IPS-20b (cell line): ENCODE data around the gene MAPKAPK3.
A peak's percentile ranks its signal among the peaks of the same experiment; 100 is the strongest.
"Not testable (repeated sequence)": the region's sequence is repeated elsewhere in the genome, so short reads cannot be mapped to it uniquely, and the experiment has no call there.

Experiments used
- H3K27ac ChIP-seq: one replicate; pipeline ENCODE4 v1.5.1; 2013; ENCODE audit warnings: low read length
- H3K27me3 ChIP-seq: 2 replicates; pipeline ENCODE4 v1.6.1; 2013; ENCODE audit warnings: mild to moderate bottlenecking, low read length, inconsistent platforms; ENCODE audit not compliant: insufficient read depth
- H3K36me3 ChIP-seq: 2 replicates; pipeline ENCODE4 v1.6.1; 2013; ENCODE audit warnings: low read depth, mild to moderate bottlenecking, inconsistent platforms, low read length, moderate library complexity; ENCODE audit not compliant: insufficient read depth
- H3K4me1 ChIP-seq: 2 replicates; pipeline ENCODE4 v1.6.1; 2013; ENCODE audit warnings: mild to moderate bottlenecking, control low read depth, inconsistent platforms, low read length, moderate library complexity; ENCODE audit not compliant: insufficient read depth
- H3K4me3 ChIP-seq: 2 replicates; pipeline ENCODE4 v1.5.1; 2013; ENCODE audit warnings: mild to moderate bottlenecking, low read length, inconsistent platforms
- H3K9ac ChIP-seq: 2 replicates; pipeline ENCODE4 v1.6.1; 2013; ENCODE audit warnings: low read depth, mild to moderate bottlenecking, inconsistent platforms, low read length, moderate library complexity
- H3K9me3 ChIP-seq: 2 replicates; pipeline ENCODE4 v1.6.1; 2013; ENCODE audit warnings: mild to moderate bottlenecking, low read depth, low read length, inconsistent platforms; ENCODE audit not compliant: insufficient read depth

The MAPKAPK3 gene

DNA sequence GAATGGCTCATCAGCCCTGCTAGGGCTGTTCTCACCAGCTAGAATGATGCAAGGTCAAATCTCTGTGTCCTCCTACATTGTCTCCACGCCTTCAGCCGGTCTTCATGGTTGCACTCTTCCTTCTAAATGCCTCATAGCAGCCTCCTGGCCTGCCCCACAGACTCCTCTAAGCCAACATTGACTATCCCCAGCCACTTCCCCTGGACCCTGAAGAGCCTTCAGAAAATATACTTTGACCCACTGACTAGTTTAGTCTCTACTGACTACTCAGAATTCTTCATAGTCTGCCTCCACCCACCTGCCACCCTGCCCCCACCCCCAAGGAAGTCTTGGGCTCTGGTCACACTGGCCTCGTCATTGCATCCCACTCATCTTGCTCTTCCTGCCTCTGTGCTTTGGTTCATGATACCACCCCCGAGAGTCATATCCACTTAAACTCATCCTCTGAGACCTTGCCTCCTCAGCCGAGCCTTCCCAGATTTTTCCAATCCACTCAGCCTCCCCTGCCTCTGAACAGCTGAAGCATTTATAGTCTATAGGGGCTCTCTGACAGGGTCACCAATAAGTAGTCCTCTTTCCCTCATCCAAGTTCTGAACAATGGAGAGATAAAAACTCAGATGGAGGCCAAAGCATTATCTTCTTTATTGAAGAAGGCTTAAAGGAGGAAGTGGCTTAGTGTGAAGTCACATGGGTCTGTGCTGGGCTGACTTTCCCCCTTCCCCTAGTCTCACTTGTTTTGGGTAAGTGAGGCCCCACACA lies 48.3 kb downstream of the MAPKAPK3 start:
- Histone ChIP-seq H3K4me3 (no peak overlapping the region), H3K4me1 (no peaks in the 10 kb centered on the region; the same call in 1 of the 2 replicates), H3K9me3 (no peaks in the 10 kb centered on the region), H3K27me3 (0 out of 2 replicates have a peak, but pooled peaks cover 3% of the 10 kb centered on the region), H3K27ac (no peak overlapping the region), H3K9ac (no peak overlapping the region), H3K36me3 (no peaks in the 10 kb centered on the region)

DNA sequence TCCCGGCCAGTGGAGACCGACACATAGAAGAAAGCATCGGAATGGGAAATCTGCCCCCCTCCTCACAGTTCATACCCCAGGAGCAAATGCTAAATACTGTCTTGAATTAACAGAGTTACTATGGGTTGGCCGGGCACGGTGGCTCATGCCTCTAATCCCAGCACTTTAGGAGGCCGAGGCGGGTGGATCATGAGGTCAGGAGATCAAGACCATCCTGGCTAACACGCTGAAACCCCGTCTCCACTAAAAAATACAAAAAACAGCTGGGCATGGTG lies 48.8 kb downstream of the MAPKAPK3 start:
- H3K27me3 ChIP-seq, H3K9me3 ChIP-seq, H3K9ac ChIP-seq, H3K27ac ChIP-seq, H3K4me3 ChIP-seq, H3K36me3 ChIP-seq, H3K4me1 ChIP-seq: not testable (repeated sequence)

DNA sequence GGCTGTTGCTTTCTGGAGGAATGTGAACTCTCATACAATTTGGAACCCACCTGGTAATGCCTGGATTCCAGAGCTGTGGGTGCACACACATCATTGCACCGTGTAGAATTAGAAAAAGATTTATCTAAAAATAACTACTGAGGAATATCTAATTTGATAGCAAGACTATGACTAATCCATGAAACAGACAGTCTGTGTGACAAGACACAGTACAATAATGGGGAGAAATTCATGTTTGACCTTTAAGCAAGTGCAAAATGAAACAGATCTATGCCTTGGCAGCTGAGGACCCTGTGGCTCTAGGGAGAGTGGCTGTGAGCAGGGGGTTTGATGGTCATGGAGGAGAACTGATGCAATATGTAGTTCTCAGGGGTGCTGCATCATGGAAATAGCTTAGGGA lies 49.9 kb downstream of the MAPKAPK3 start:
- Histone ChIP-seq H3K4me1 (no peaks in the 10 kb centered on the region; the same call in none of the 2 replicates), H3K9ac (no peak overlapping the region), H3K27me3 (peaks cover 11% of the 10 kb centered on the region; the same call in 1 of the 2 replicates), H3K4me3 (no peak overlapping the region), H3K36me3 (no peaks in the 10 kb centered on the region), H3K27ac (no peak overlapping the region), H3K9me3 (no peaks in the 10 kb centered on the region)

DNA sequence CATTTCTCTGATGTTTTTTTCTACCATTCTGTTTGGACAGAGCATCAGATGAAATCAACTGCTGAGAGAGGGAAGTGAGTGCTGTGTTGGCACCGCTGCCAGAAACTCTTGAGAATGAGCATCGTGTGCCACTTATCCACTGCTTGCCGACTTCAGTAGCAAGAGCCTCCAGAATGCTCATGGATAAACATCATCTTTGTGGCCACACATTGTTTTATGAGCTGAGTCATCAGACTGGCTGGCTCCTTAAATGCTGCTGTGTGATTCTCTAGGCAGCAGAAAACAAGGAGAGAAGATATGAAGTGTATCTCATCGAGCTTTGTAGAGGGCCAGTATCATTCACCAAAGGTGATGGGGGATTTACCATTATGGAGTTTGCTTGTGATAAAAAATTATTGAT lies 54.4 kb downstream of the MAPKAPK3 start:
- Histone ChIP-seq H3K4me3 (no peak overlapping the region), H3K27ac (no peak overlapping the region), H3K9me3 (no peaks in the 10 kb centered on the region), H3K4me1 (peaks cover 7% of the 10 kb centered on the region), H3K36me3 (no peaks in the 10 kb centered on the region), H3K9ac (no peak overlapping the region), H3K27me3 (peaks cover 46% of the 10 kb centered on the region)

DNA sequence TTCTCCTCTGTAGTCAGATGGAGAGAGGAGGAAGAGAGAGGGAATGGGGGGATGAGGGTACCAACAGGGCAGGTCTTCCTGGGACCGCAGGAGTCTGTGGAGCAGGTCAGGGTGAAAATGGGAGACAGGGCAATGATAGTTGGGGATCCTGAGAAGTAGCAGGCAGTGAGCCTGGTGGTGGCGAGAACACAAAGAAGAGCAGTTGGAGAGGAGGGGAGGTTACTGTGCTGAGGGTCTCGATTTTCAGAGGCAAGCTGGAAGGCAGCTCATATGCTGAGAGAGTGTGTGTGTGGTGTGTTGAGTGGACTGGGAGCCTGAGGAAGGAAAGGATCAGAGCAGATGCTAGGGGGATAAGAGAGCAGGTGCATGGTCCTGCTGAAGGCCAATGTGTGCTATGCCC lies 55.7 kb downstream of the MAPKAPK3 start:
- Histone ChIP-seq H3K9ac (no peak overlapping the region), H3K27ac (no peak overlapping the region), H3K4me3 (no peak overlapping the region), H3K36me3 (no peaks in the 10 kb centered on the region), H3K9me3 (no peaks in the 10 kb centered on the region), H3K4me1 (peaks cover 7% of the 10 kb centered on the region), H3K27me3 (peaks cover 46% of the 10 kb centered on the region)

DNA sequence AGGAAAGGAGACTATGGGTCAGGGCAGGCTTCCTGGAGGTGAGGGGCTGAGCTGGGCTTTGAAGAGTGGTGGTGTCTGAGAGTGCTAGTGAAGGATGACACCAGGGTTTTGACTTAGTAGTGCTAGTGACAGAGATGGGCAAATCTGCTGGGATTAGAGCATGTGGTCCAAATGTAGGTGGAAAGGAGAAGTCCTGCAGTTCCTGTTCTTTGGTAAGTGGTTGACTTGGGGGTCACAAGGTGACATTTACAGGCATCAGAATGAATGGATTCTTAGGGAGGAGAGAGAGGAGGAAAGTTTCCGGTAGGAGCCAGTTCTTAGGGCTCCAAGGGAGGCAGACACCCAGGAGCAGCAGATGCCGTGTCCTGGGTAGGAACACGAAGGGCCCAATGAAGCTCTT lies 57.0 kb downstream of the MAPKAPK3 start:
- Histone ChIP-seq H3K27ac (no peak overlapping the region), H3K36me3 (no peaks in the 10 kb centered on the region), H3K4me1 (peaks cover 7% of the 10 kb centered on the region), H3K9me3 (no peaks in the 10 kb centered on the region), H3K27me3 (peaks cover 43% of the 10 kb centered on the region), H3K9ac (peak overlapping the region; percentile 75; the same call in 1 of the 2 replicates), H3K4me3 (peak overlapping the region; percentile 78)

DNA sequence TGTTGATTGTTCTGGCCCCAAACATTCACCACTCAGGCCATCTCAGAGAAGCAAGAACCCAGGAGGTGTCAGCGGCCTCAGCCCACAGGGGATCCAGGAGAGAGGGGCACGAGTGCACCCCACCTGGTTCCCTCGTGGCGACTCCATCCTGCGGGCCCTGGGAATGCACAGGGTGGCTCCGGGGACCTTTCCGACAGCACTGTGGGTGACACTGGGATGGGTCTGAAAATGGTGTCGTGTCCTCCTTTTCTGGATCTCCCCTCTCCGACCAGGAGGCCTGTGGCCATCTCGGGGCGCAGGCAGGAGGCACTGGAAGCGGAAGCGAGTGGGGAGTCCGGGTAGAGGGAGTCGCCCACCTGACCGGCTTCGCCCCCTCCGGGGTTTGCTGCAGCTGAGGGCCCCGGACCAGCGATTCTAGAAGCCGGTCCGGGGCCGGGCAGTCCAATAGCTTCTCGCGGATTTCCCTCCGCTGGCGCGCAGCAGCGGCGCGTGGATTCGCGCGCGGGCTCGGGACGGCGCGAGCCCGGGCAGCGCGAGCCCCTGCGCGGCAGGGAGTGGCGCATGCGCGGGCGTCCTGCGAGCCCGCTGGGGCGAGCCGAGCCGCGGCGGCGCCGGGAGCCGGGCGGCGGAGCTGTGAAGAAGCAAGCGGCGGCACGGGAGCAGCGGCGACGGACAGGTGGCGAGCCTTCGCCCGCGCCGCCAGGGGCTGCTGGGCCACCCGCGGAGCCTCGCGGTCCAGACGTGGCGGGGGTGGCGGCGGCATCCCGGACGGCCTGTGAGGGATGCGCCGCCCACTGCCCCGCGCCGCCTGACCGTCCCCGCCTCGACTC lies 57.6 kb downstream of the MAPKAPK3 start, which contains the start of gene DOCK3:
DOCK3 (plus strand) TSS at position 579 of the 830 bp plus-strand sequence. CDS start 337 bp downstream, outside the sequence.
- peaks cover 10% of the 10 kb centered on the region for H3K4me1 ChIP-seq
- peaks cover 43% of the 10 kb centered on the region for H3K27me3 ChIP-seq
- peak within 1 kb of the TSS; percentile 75; the same call in 1 of the 2 replicates for H3K9ac ChIP-seq
- H3K27ac ChIP-seq: no peak within 1 kb of the TSS
- no peaks in the 10 kb centered on the region for H3K36me3 ChIP-seq
- peak within 1 kb of the TSS; percentile 78 for H3K4me3 ChIP-seq
- H3K9me3 ChIP-seq: no peaks in the 10 kb centered on the region

DNA sequence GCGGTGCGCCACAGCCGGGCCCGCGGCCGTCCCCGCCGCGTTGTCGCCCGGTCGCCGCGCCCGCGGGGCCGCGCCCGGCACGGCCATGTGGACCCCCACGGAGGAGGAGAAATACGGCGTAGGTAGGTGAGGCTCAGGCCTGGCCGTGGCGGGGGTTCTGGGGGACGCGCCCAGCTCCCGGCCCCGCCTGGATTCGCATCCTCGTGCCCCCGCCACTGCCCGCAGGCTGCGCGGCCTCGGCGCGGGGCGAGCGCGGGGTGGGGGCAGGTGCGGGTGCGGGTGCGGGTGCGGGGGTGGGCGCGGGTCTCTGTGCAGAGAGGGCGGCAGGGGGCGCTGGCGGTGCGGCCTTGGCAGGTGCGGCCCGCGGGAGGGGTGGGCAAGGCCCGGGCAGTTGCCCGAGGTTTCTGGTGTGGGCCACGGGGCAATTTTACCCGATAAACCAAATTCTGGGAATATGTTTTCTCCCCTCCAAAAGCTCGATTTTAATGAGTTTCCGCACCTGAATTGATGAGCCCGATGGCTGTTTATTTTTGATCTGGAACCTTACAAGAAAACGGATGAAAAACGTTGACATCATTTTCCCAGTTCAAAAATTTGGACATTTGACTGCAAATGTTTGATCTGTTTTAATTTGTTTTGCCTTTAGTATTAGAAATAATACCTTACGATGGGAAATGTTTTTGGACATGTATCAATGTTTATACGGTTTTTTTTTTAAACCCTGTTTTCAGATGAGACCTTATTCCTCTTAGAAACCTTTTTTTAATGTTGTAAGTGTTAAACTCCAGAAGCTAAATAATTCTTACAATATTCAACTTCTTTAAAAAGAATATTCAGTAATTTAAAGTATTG lies 58.5 kb downstream of the MAPKAPK3 start:
- H3K9ac ChIP-seq: peak overlapping the region; percentile 74; the same call in 1 of the 2 replicates
- peak overlapping the region; percentile 78 for H3K4me3 ChIP-seq
- peaks cover 43% of the 10 kb centered on the region for H3K27me3 ChIP-seq
- no peak overlapping the region for H3K27ac ChIP-seq
- H3K4me1 ChIP-seq: peaks cover 10% of the 10 kb centered on the region
- no peaks in the 10 kb centered on the region for H3K36me3 ChIP-seq
- H3K9me3 ChIP-seq: no peaks in the 10 kb centered on the region

DNA sequence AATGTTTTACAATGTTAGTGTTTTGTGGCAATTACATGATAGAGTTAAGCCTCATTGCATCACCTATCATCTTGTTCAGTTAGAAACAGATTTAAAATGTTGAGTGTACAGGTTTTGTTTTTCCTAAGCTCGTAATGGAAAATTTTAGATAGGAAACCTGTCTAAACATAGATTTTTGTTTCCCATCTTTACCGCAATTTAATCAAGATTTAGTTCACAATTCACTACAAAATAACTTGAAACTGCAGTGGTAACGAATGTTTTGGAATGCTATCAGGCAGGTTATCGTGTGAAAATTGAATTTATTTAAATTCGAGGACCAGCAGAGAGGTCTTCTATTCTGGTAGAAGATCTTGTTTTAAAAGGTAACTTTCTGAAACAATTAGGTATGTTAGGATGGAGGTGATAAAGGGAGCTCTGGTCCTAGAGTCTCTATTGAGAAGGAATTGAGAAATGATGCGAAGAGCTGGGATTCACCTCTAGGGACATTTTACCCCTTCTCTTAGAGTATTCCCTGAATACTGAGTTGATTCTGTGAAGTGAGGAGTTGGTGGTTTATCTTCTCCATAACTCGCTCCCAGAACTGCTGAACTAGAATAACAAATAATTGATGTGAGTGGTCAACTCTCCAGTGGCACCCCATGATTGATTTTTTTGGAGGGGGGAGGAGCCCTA lies 59.2 kb downstream of the MAPKAPK3 start:
- Histone ChIP-seq H3K9ac (peak overlapping the region; percentile 74; the same call in 1 of the 2 replicates), H3K4me3 (peak overlapping the region; percentile 78)

DNA sequence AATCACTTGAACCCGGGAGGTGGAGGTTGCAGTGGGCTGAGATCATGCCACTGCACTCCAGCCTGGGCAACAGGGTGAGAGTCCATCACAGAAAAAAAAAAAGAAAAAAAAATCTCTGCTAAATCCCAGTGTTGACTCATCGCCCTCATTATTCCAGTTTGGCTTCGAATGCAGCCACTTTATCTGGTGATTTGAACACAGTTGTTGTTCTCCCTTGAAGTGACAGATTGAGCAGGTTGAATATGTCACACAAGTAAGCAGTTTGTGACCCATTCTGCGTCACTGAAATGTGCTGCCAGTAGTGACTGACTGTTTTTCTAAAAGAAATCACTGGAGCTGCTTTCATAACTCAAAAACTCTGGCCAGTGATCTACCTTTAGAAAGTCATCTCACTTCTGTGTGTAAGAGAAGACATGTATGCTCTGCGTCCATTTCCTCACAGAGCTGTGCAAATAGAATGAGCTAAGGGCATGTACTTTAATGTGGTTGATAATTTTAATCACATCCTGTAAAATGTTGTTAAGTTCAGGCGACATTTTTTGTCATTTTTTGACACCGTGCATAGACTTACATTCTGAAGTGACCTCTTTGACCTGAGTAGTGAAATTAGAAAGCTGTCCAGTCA lies 70.3 kb downstream of the MAPKAPK3 start:
- no peaks in the 10 kb centered on the region for H3K9me3 ChIP-seq
- H3K4me1 ChIP-seq: peaks cover 16% of the 10 kb centered on the region; the same call in 1 of the 2 replicates
- H3K36me3 ChIP-seq: no peaks in the 10 kb centered on the region
- H3K4me3 ChIP-seq: no peak overlapping the region
- H3K27me3 ChIP-seq: no peaks in the 10 kb centered on the region
- no peak overlapping the region for H3K27ac ChIP-seq
- no peak overlapping the region for H3K9ac ChIP-seq

More for the DNA sequence above, 59.2 kb downstream of the MAPKAPK3 start:
- H3K4me1 ChIP-seq: peaks cover 10% of the 10 kb centered on the region
- no peaks in the 10 kb centered on the region for H3K36me3 ChIP-seq
- H3K9me3 ChIP-seq: no peaks in the 10 kb centered on the region
- H3K27me3 ChIP-seq: peaks cover 38% of the 10 kb centered on the region
- no peak overlapping the region for H3K27ac ChIP-seq
